ENCODE data around the gene CBARP. TPM values are rescaled to one million over a fixed set of nuclear protein-coding genes. Genes with fewer than 3 reads are reported as not detected.
A peak's percentile ranks its signal among the peaks of the same experiment; 100 is the strongest.

The CBARP gene
- total and polyA plus RNA-seq, 2 of the 13 experiments (the other 11 are each of a cell fraction or from before 2014, with no cell fraction given) = 1.2 to 1.4 TPM

DNA sequence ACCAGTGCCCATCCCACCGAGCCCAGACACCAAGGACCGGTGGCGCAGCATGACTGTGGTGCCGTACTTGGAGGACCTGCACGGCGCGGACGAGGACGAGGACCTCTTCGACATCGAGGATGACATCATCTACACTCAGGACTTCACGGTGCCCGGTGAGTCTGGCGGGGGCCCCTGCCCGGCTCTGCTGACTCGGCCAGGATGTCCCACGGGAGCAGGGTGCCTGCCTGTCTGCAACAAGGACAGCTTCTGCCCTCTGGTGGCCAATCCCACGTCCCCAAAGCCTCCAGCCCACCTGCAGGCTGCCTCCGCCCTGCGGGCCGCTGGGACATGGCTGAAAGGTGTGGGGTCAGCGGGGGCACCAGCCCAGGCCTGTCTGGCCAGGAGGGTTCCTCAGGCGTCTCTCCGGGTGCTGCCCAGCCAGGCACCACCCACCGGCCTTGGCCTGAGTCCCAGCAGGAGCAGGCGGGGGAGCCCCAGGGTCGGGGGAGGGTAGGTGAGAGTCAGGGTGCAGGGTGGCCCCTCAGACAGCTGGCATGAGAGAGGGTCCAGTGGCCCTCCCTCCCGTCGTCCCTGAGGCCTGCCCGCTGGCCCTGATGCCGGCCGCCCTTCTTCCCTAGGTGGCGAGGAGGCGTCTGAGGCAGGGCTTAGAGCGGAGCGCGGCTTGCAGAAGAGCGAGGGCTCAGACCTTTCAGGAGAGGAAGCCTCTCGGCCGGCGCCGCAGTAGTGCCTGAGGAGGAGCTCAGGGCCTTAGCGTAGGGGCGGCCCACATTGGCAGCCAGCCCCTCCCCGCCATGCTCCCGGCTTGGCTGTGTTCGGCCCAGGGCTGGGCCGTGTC, 14.6 kb downstream of the CBARP start:
- peaks cover 7% of the 10 kb centered on the region for H3K79me2 ChIP-seq (ENCODE audit: insufficient read depth, low read length)
- H3K36me3 ChIP-seq (replicated peaks in 1 of 2; ENCODE audit: control insufficient read depth in 1 of 2, insufficient read depth in 2 of 2, low read length in 2 of 2) = peaks cover 19 to 28% of the 10 kb centered on the region in 2 experiments; a peak in 4 of 5 replicates
- intact Hi-C loops (cut with micrococcal nuclease; ENCODE audit: unreplicated experiment) = no loop called here
- ATAC-seq = peak; percentile 35
- 86% methylated on average over 17 of the region's 48 CpGs for WGBS (ENCODE audit: low lambda C conversion rate)
- H3K27ac ChIP-seq (ENCODE audit: extremely low read length, insufficient read depth, low read length) = no peak overlapping the region
- in situ Hi-C loops (cut with HindIII; ENCODE audit: extremely low pct_ligation_motif_present, low pct_unique_long_range_greater_than_20kb) = no loop called here
- peaks cover 5% of the 10 kb centered on the region; the same call in 1 of the 2 replicates for H4K20me1 ChIP-seq (ENCODE audit: insufficient read depth, low read length)
- H3K4me1 ChIP-seq (ENCODE audit: insufficient read depth, low read length) = peaks cover 8% of the 10 kb centered on the region; the same call in 1 of the 2 replicates
- H3K4me2 ChIP-seq (ENCODE audit: low read depth, low read length) = no peak overlapping the region
- no peak for DNase-seq (ENCODE audit: low spot score)
- ChIA-PET POLR2A (interaction anchor here (2.5 kb wide), 1 partner anchor 46 kb away, joined by 8 read pairs; the partner anchor contains the start of gene CIRBP), CTCF (ENCODE audit: low intra/inter-chr PET ratio, low total read pairs) (interaction anchor here (1.1 kb wide), 1 partner anchor 17 kb away, joined by 4 read pairs; no protein-coding TSS in a partner anchor)
- BruUV-seq (replicated peaks) = no TSS peak
- H2AFZ ChIP-seq (ENCODE audit: low read length) = no peak overlapping the region
- no peaks in the 10 kb centered on the region for H3K27me3 ChIP-seq (ENCODE audit: control insufficient read depth in 1 of 2, insufficient read depth in 2 of 2, low read length in 2 of 2)
- H3K9me3 ChIP-seq (ENCODE audit: low read length) = no peaks in the 10 kb centered on the region
- FAIRE-seq = no peak
- no peak overlapping the region for H3K9ac ChIP-seq (ENCODE audit: insufficient read depth, low read depth, low read length)
- H3K4me3 ChIP-seq (replicated peaks in 1 of 3; ENCODE audit: insufficient read depth in 1 of 3, low read depth in 2 of 3, low read length in 3 of 3) = no peak overlapping the region
- no peak for TF ChIP-seq TAF1 (CRISPR knock-in tag; IDR thresholded peaks at IDR 0.05)
- TF ChIP-seq, protein P1, sequence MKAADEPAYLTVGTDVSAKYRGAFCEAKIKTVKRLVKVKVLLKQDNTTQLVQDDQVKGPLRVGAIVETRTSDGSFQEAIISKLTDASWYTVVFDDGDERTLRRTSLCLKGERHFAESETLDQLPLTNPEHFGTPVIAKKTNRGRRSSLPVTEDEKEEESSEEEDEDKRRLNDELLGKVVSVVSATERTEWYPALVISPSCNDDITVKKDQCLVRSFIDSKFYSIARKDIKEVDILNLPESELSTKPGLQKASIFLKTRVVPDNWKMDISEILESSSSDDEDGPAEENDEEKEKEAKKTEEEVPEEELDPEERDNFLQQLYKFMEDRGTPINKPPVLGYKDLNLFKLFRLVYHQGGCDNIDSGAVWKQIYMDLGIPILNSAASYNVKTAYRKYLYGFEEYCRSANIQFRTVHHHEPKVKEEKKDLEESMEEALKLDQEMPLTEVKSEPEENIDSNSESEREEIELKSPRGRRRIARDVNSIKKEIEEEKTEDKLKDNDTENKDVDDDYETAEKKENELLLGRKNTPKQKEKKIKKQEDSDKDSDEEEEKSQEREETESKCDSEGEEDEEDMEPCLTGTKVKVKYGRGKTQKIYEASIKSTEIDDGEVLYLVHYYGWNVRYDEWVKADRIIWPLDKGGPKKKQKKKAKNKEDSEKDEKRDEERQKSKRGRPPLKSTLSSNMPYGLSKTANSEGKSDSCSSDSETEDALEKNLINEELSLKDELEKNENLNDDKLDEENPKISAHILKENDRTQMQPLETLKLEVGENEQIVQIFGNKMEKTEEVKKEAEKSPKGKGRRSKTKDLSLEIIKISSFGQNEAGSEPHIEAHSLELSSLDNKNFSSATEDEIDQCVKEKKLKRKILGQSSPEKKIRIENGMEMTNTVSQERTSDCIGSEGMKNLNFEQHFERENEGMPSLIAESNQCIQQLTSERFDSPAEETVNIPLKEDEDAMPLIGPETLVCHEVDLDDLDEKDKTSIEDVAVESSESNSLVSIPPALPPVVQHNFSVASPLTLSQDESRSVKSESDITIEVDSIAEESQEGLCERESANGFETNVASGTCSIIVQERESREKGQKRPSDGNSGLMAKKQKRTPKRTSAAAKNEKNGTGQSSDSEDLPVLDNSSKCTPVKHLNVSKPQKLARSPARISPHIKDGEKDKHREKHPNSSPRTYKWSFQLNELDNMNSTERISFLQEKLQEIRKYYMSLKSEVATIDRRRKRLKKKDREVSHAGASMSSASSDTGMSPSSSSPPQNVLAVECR (CRISPR knock-in tag; IDR thresholded peaks at IDR 0.05; ENCODE audit: borderline replicate concordance) = 0 out of 2 replicates have a peak, but pooled peaks have one; percentile 31
- peak; percentile 60 for TF ChIP-seq AGO2 (optimal IDR thresholded peaks at IDR 0.05; ENCODE audit: low read depth, low read length)
- TF ChIP-seq DR1 (CRISPR knock-in tag; IDR thresholded peaks at IDR 0.05) = no peak
- TF ChIP-seq, protein P2, sequence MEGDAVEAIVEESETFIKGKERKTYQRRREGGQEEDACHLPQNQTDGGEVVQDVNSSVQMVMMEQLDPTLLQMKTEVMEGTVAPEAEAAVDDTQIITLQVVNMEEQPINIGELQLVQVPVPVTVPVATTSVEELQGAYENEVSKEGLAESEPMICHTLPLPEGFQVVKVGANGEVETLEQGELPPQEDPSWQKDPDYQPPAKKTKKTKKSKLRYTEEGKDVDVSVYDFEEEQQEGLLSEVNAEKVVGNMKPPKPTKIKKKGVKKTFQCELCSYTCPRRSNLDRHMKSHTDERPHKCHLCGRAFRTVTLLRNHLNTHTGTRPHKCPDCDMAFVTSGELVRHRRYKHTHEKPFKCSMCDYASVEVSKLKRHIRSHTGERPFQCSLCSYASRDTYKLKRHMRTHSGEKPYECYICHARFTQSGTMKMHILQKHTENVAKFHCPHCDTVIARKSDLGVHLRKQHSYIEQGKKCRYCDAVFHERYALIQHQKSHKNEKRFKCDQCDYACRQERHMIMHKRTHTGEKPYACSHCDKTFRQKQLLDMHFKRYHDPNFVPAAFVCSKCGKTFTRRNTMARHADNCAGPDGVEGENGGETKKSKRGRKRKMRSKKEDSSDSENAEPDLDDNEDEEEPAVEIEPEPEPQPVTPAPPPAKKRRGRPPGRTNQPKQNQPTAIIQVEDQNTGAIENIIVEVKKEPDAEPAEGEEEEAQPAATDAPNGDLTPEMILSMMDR (CRISPR knock-in tag; IDR thresholded peaks at IDR 0.05) = peak; percentile 65
- TF ChIP-seq ATRX (CRISPR knock-in tag; IDR thresholded peaks at IDR 0.05; ENCODE audit: borderline replicate concordance) = no peak
- TF ChIP-seq ZFP1 (CRISPR knock-in tag; IDR thresholded peaks at IDR 0.05) = no peak
- no peak for TF ChIP-seq CBX5 (CRISPR knock-in tag; IDR thresholded peaks at IDR 0.05; ENCODE audit: borderline replicate concordance)
- TF ChIP-seq, protein P3, sequence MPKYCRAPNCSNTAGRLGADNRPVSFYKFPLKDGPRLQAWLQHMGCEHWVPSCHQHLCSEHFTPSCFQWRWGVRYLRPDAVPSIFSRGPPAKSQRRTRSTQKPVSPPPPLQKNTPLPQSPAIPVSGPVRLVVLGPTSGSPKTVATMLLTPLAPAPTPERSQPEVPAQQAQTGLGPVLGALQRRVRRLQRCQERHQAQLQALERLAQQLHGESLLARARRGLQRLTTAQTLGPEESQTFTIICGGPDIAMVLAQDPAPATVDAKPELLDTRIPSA (CRISPR knock-in tag; IDR thresholded peaks at IDR 0.05; ENCODE audit: borderline replicate concordance) = no peak
- TF ChIP-seq, protein P4, sequence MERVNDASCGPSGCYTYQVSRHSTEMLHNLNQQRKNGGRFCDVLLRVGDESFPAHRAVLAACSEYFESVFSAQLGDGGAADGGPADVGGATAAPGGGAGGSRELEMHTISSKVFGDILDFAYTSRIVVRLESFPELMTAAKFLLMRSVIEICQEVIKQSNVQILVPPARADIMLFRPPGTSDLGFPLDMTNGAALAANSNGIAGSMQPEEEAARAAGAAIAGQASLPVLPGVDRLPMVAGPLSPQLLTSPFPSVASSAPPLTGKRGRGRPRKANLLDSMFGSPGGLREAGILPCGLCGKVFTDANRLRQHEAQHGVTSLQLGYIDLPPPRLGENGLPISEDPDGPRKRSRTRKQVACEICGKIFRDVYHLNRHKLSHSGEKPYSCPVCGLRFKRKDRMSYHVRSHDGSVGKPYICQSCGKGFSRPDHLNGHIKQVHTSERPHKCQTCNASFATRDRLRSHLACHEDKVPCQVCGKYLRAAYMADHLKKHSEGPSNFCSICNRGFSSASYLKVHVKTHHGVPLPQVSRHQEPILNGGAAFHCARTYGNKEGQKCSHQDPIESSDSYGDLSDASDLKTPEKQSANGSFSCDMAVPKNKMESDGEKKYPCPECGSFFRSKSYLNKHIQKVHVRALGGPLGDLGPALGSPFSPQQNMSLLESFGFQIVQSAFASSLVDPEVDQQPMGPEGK (CRISPR knock-in tag; IDR thresholded peaks at IDR 0.05) = peak; percentile 29; the same call in 1 of the 2 replicates
- TF ChIP-seq ZNF792 (CRISPR knock-in tag; IDR thresholded peaks at IDR 0.05) = no peak
- TF ChIP-seq ZNF557 (CRISPR knock-in tag; IDR thresholded peaks at IDR 0.05) = no peak
